Measurements from ENCODE around the gene RALGPS1.

RALGPS1 gene

DNA sequence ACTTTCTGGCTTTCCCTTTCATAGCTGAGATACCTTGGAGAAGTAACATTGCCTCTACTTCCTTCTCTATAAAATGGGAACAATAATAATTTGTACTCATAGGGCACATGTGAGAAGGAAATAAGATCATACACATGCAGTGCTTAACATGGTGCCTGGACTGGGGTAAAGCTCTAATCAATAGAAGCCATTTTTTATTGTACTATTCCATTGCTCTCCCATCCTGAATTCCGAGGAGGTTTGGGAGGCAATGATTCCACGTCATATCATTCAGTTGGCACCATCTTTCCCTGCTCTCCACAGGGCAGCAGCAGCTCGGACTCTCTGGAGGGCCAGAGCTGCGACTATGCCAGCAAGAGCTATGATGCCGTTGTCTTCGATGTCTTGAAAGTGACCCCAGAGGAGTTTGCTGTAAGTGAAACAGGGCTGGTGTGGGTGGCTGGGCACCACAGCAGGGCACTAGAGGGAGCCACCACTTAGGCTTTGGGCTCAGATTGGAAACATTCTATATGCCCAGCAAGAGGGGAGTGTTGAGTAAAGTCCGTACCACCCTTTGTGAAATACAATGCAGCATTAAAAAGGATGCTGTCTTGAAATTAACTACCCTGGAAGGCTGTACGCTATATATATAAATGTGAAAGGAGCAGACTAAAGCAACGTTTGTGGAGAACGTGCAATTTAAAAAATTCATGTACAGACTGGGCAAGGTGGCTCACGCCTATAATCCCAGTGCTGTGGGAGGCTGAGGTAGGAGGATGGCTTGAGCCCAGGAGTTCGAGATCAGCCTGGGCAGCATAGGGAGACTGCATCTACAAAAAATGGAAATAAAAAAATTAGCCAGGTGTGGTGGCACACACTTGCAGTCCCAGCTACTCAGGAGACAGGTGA is 51.2 kb downstream of the RALGPS1 start:
- H3K27ac ChIP-seq (ENCODE audit: insufficient read depth, low read depth, low read length, poor library complexity, severe bottlenecking) = no peak overlapping the region
- H3K27me3 ChIP-seq (ENCODE audit: control insufficient read depth, insufficient read depth, low read length, poor library complexity, severe bottlenecking) = no peaks in the 10 kb centered on the region
- no peaks in the 10 kb centered on the region for H3K9me3 ChIP-seq (ENCODE audit: control insufficient read depth, low read length)
- no peaks in the 10 kb centered on the region for H3K4me1 ChIP-seq (ENCODE audit: control insufficient read depth, insufficient read depth, low read length)
- 87 to 91% methylated on average over 12 of the region's 12 CpGs for WGBS, 2 experiments
- H3K4me3 ChIP-seq (ENCODE audit: insufficient read depth, low read depth, low read length) = no peak overlapping the region
- H3K36me3 ChIP-seq (ENCODE audit: control insufficient read depth, insufficient read depth, low read length) = no peaks in the 10 kb centered on the region

DNA sequence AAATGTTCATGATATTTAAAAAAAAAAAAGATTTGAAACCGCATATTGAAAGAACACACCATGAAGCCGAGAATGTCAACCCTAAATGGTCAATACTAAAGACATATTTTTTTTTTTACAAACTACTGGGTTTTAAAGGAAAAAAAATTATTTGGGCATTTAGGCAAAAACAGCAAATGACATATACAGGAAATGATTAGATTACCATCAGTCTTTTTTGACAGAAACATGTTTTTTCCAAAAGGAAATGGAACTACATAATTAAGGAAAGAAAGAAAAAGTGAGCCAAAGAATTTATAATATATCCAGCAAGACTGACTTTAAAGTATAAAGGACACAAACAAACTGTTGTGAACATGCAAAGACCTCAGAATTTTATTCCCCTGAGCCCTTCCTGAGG is 56.7 kb downstream of the RALGPS1 start:
- Histone ChIP-seq H3K27me3 (ENCODE audit: control insufficient read depth, insufficient read depth, low read length, poor library complexity, severe bottlenecking) (no peaks in the 10 kb centered on the region), H3K27ac (ENCODE audit: insufficient read depth, low read depth, low read length, poor library complexity, severe bottlenecking) (no peak overlapping the region), H3K4me1 (ENCODE audit: control insufficient read depth, insufficient read depth, low read length) (no peaks in the 10 kb centered on the region), H3K9me3 (ENCODE audit: control insufficient read depth, low read length) (no peaks in the 10 kb centered on the region), H3K4me3 (ENCODE audit: insufficient read depth, low read depth, low read length) (no peak overlapping the region), H3K36me3 (ENCODE audit: control insufficient read depth, insufficient read depth, low read length) (no peaks in the 10 kb centered on the region)
- WGBS, 2 experiments = 100% methylated on average over 2 of the region's 2 CpGs; no CpG with 5 or more reads in 1 of the 2 experiments

DNA sequence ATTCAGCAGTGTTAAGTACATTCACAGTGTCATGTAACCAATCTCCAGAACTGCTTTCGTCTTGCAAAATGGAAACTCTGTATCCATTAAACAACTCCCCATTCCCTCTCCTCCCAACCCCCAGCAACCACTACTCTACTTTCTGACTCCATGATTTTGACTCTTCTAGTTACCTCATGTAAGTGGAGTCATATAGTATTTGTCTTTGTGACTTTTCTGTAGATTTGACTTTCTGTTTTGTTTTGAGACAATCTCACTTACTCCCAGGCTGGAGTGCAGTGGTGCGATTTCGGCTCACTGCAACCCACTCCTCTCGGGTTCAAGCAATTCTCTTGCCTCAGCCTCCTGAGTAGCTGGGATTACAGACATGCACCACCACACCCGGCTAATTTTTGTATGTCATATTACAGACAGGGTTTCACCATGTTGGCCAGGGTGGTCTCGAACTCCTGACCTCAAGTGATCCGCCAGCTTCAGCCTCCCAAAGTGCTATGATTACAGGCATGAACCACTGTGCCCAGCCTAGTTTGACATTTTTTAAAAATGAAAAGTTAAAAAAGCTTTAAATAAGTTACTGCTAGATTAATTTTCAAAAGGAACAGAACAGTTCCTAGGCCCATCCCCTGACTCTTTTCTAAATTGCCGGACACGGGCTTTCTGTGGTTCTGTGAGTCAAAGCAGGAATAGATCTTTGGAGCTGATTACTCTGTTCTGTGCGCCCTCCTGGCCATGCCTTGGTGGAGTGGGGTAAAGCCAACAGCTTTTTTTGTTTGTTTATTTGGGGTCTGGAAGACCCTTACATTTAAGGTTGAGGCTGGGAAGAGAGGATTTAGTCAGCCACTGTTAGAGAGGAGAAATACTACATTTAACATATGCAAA is 59.3 kb downstream of the RALGPS1 start:
- H3K27me3 ChIP-seq (ENCODE audit: control insufficient read depth, insufficient read depth, low read length, poor library complexity, severe bottlenecking) = no peaks in the 10 kb centered on the region
- no peaks in the 10 kb centered on the region for H3K36me3 ChIP-seq (ENCODE audit: control insufficient read depth, insufficient read depth, low read length)
- 87 to 93% methylated on average over 10 of the region's 10 CpGs for WGBS, 2 experiments
- no peaks in the 10 kb centered on the region for H3K9me3 ChIP-seq (ENCODE audit: control insufficient read depth, low read length)
- H3K4me3 ChIP-seq (ENCODE audit: insufficient read depth, low read depth, low read length) = no peak overlapping the region
- no peak overlapping the region for H3K27ac ChIP-seq (ENCODE audit: insufficient read depth, low read depth, low read length, poor library complexity, severe bottlenecking)
- H3K4me1 ChIP-seq (ENCODE audit: control insufficient read depth, insufficient read depth, low read length) = no peaks in the 10 kb centered on the region

- no peaks in the 10 kb centered on the region for H3K27me3 ChIP-seq (ENCODE audit: control insufficient read depth, insufficient read depth, low read length, poor library complexity, severe bottlenecking)
- no peak overlapping the region for H3K27ac ChIP-seq (ENCODE audit: insufficient read depth, low read depth, low read length, poor library complexity, severe bottlenecking)
- no peaks in the 10 kb centered on the region for H3K36me3 ChIP-seq (ENCODE audit: control insufficient read depth, insufficient read depth, low read length)
- 80 to 92% methylated on average over 6 of the region's 6 CpGs for WGBS, 2 experiments
- no peak overlapping the region for H3K4me3 ChIP-seq (ENCODE audit: insufficient read depth, low read depth, low read length)
- H3K9me3 ChIP-seq (ENCODE audit: control insufficient read depth, low read length) = no peaks in the 10 kb centered on the region
- no peaks in the 10 kb centered on the region for H3K4me1 ChIP-seq (ENCODE audit: control insufficient read depth, insufficient read depth, low read length)
Measured at GRCh38 chr9:126974594-126974993, 60.0 kb downstream of the RALGPS1 start.

DNA sequence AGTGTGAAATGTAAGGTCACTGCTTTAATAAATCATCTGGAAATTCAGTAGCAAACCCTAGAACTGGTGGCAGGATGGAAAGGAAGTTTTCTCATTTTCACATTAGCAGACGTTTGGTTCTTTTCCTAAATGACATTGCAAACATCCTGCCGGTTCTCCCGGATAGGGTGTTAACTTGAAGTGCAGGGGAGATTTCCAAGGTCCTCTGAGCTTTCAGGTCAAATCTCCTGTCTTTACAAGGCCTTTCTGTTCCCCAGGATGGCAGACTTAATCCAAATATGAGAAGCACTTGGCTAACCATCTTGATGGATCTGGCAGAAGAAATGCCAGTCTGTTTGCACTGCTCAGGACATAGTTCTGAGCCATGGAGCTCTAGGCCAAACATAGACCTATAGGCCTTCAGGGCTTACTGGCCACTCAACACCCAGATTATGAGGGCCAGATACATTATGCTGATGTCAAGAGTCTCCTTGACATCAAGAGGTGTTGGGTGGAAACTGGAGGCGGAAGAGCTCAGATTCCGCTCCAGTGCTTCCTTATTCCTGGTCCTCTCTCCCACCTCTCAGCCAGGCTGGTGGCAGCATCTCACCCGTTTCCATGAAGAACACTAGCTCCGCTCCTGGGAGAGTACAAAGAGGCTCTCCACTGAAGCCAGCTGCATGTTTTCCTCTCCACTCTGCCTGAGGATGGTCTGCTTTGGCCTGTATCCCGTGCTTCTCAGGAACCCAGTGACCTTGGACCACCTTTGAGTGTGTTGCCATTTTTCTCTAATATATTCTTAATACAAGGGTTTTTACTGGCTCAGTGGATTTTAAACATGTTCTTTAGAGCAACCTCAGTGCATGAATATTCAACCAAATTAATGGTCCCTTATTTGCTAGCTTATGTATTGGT is 61.0 kb downstream of the RALGPS1 start:
- 90 to 96% methylated on average over 8 of the region's 8 CpGs for WGBS, 2 experiments
- no peaks in the 10 kb centered on the region for H3K4me1 ChIP-seq (ENCODE audit: control insufficient read depth, insufficient read depth, low read length)
- H3K36me3 ChIP-seq (ENCODE audit: control insufficient read depth, insufficient read depth, low read length) = no peaks in the 10 kb centered on the region
- H3K27me3 ChIP-seq (ENCODE audit: control insufficient read depth, insufficient read depth, low read length, poor library complexity, severe bottlenecking) = no peaks in the 10 kb centered on the region
- no peaks in the 10 kb centered on the region for H3K9me3 ChIP-seq (ENCODE audit: control insufficient read depth, low read length)
- no peak overlapping the region for H3K27ac ChIP-seq (ENCODE audit: insufficient read depth, low read depth, low read length, poor library complexity, severe bottlenecking)
- no peak overlapping the region for H3K4me3 ChIP-seq (ENCODE audit: insufficient read depth, low read depth, low read length)

GRCh38 chr9:126979461-126979860 is 64.9 kb downstream of the RALGPS1 start:
- H3K9me3 ChIP-seq (ENCODE audit: control insufficient read depth, low read length) = no peaks in the 10 kb centered on the region
- H3K4me1 ChIP-seq (ENCODE audit: control insufficient read depth, insufficient read depth, low read length) = no peaks in the 10 kb centered on the region
- no peaks in the 10 kb centered on the region for H3K36me3 ChIP-seq (ENCODE audit: control insufficient read depth, insufficient read depth, low read length)
- H3K4me3 ChIP-seq (ENCODE audit: insufficient read depth, low read depth, low read length) = no peak overlapping the region
- H3K27ac ChIP-seq (ENCODE audit: insufficient read depth, low read depth, low read length, poor library complexity, severe bottlenecking) = no peak overlapping the region
- WGBS, 2 experiments = 71 to 90% methylated on average over 4 to 5 of the region's 5 CpGs
- no peaks in the 10 kb centered on the region for H3K27me3 ChIP-seq (ENCODE audit: control insufficient read depth, insufficient read depth, low read length, poor library complexity, severe bottlenecking)

GRCh38 chr9:126980231-126980630 is 65.6 kb downstream of the RALGPS1 start:
- Histone ChIP-seq H3K4me3 (ENCODE audit: insufficient read depth, low read depth, low read length) (no peak overlapping the region), H3K27me3 (ENCODE audit: control insufficient read depth, insufficient read depth, low read length, poor library complexity, severe bottlenecking) (no peaks in the 10 kb centered on the region), H3K36me3 (ENCODE audit: control insufficient read depth, insufficient read depth, low read length) (no peaks in the 10 kb centered on the region), H3K27ac (ENCODE audit: insufficient read depth, low read depth, low read length, poor library complexity, severe bottlenecking) (no peak overlapping the region), H3K4me1 (ENCODE audit: control insufficient read depth, insufficient read depth, low read length) (no peaks in the 10 kb centered on the region), H3K9me3 (ENCODE audit: control insufficient read depth, low read length) (no peaks in the 10 kb centered on the region)

- WGBS, 2 experiments = 95 to 96% methylated on average over 2 of the region's 2 CpGs
- no peaks in the 10 kb centered on the region for H3K36me3 ChIP-seq (ENCODE audit: control insufficient read depth, insufficient read depth, low read length)
- no peaks in the 10 kb centered on the region for H3K27me3 ChIP-seq (ENCODE audit: control insufficient read depth, insufficient read depth, low read length, poor library complexity, severe bottlenecking)
- no peak overlapping the region for H3K4me3 ChIP-seq (ENCODE audit: insufficient read depth, low read depth, low read length)
- no peaks in the 10 kb centered on the region for H3K4me1 ChIP-seq (ENCODE audit: control insufficient read depth, insufficient read depth, low read length)
- no peaks in the 10 kb centered on the region for H3K9me3 ChIP-seq (ENCODE audit: control insufficient read depth, low read length)
- no peak overlapping the region for H3K27ac ChIP-seq (ENCODE audit: insufficient read depth, low read depth, low read length, poor library complexity, severe bottlenecking)
Measured at GRCh38 chr9:126981218-126981617, 66.6 kb downstream of the RALGPS1 start.

DNA sequence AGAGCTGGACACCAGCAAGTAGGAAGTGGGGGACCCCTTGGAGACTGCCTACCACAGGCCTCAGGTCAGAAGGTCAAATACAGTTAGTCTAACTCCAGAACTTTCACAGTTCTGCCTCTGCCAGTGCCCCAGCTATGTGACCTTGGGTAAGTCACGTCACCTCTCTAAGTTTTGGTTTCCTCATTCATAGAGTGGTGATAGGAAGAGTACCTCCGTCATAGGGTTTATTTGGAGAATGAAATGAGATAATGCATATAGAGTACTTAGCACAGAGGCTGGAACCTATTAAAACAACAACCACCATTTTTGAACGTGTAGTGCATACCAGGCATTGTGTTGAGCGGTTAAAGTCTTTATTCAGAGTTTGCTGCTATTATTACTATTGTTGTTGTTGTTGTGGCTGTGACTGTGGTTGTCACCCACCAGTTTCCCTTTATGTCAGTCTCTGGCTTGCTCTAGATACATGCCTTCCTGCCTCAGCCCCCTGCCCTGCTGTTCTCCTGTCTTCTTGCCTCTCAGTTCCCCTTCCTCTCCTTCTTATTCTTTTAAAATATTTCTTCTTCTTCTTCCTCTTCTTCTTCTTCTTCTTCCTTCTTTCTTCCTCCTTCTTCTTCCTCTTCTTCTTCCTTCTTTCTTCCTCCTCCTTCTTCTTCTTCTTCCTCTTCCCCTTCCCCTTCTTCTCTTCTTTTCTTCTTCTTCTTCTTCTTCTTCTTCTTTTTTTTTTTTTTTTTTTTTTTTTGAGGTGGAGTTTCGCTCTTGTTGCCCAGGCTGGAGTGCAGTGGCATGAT is 67.8 kb downstream of the RALGPS1 start:
- Histone ChIP-seq H3K4me3 (ENCODE audit: insufficient read depth, low read depth, low read length) (no peak overlapping the region), H3K4me1 (ENCODE audit: control insufficient read depth, insufficient read depth, low read length) (no peaks in the 10 kb centered on the region)
- 98 to 100% methylated on average over 5 of the region's 5 CpGs for WGBS, 2 experiments

More for the DNA sequence above, 67.8 kb downstream of the RALGPS1 start:
- Histone ChIP-seq H3K27me3 (ENCODE audit: control insufficient read depth, insufficient read depth, low read length, poor library complexity, severe bottlenecking) (no peaks in the 10 kb centered on the region), H3K36me3 (ENCODE audit: control insufficient read depth, insufficient read depth, low read length) (no peaks in the 10 kb centered on the region), H3K9me3 (ENCODE audit: control insufficient read depth, low read length) (no peaks in the 10 kb centered on the region), H3K27ac (ENCODE audit: insufficient read depth, low read depth, low read length, poor library complexity, severe bottlenecking) (no peak overlapping the region)
